NB4 (cell line): ENCODE data around the gene ZNF679.
"Not testable (repeated sequence)": the region's sequence is repeated elsewhere in the genome, so short reads cannot be mapped to it uniquely, and the experiment has no call there.

Experiments used
- DNase-seq: peaks from one replicate; pipeline ENCODE4 v3.0.0; 2010; ENCODE audit warnings: low read depth
- H3K4me3 ChIP-seq: one replicate; pipeline ENCODE4 v1.5.1; 2011; ENCODE audit warnings: mild to moderate bottlenecking, low read depth, low read length, moderate library complexity
- MYC ChIP-seq: IDR thresholded peaks from 2 replicates; pipeline ENCODE4 v1.6.1; 2011; ENCODE audit warnings: low read depth, low read length
- POLR2A ChIP-seq: IDR thresholded peaks from 2 replicates; pipeline ENCODE4 v1.6.1; 2011; ENCODE audit warnings: mild to moderate bottlenecking; ENCODE audit not compliant: insufficient read length; ENCODE audit errors: extremely low read depth
- TF ChIP-seq, protein P1 (sequence below): IDR thresholded peaks from one replicate; pipeline ENCODE4 v1.5.1; 2012; ENCODE audit warnings: low read depth, low read length
- TF ChIP-seq, protein P2 (sequence below): IDR thresholded peaks from 2 replicates; pipeline ENCODE4 v1.6.1; 2011; ENCODE audit warnings: low read depth, low read length

The ZNF679 gene

DNA sequence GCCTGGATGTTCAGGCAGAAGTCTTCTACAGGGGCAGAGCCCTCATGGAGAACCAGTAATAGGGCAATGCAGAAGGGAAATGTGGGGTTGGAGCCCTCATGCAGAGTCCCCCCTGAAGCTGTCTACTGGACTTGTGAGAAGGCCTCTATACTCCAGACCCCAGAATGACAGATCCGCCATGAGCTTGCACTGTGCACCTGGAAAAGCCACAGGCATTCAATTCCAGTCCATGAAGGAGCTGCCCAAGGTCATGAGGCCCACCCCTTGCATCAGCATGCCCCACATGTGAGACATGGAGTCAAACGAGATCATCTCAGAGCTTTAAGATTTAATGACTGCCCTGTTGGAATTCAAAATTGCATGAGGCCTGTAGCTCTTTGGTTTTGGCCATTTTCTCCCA lies 4.9 kb upstream of the ZNF679 start:
- no peak for DNase-seq
- TF ChIP-seq, protein P1, sequence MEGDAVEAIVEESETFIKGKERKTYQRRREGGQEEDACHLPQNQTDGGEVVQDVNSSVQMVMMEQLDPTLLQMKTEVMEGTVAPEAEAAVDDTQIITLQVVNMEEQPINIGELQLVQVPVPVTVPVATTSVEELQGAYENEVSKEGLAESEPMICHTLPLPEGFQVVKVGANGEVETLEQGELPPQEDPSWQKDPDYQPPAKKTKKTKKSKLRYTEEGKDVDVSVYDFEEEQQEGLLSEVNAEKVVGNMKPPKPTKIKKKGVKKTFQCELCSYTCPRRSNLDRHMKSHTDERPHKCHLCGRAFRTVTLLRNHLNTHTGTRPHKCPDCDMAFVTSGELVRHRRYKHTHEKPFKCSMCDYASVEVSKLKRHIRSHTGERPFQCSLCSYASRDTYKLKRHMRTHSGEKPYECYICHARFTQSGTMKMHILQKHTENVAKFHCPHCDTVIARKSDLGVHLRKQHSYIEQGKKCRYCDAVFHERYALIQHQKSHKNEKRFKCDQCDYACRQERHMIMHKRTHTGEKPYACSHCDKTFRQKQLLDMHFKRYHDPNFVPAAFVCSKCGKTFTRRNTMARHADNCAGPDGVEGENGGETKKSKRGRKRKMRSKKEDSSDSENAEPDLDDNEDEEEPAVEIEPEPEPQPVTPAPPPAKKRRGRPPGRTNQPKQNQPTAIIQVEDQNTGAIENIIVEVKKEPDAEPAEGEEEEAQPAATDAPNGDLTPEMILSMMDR, result no peak
- TF ChIP-seq MYC (no peak), POLR2A (no peak)
- no peak overlapping the region for H3K4me3 ChIP-seq

DNA sequence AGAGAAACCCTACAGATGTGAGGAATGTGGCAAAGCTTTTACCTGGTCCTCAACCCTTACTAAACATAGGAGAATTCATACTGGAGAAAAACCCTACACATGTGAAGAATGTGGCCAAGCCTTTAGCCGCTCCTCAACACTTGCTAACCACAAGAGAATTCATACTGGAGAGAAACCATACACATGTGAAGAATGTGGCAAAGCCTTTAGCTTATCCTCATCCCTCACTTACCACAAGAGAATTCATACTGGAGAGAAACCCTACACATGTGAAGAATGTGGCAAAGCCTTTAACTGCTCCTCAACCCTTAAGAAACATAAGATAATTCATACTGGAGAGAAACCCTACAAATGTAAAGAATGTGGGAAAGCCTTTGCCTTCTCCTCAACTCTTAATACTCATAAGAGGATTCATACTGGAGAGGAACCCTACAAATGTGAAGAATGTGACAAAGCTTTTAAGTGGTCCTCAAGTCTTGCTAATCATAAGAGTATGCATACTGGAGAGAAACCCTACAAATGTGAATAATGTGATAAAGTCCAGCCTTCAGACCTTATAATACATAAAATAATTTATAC lies 38.2 kb downstream of the ZNF679 start:
- no peak for DNase-seq
- H3K4me3 ChIP-seq, result no peak overlapping the region
- TF ChIP-seq POLR2A (no peak), MYC (no peak)
- TF ChIP-seq, protein P2, sequence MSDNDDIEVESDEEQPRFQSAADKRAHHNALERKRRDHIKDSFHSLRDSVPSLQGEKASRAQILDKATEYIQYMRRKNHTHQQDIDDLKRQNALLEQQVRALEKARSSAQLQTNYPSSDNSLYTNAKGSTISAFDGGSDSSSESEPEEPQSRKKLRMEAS, result no peak
- TF ChIP-seq, protein P1, result no peak

DNA sequence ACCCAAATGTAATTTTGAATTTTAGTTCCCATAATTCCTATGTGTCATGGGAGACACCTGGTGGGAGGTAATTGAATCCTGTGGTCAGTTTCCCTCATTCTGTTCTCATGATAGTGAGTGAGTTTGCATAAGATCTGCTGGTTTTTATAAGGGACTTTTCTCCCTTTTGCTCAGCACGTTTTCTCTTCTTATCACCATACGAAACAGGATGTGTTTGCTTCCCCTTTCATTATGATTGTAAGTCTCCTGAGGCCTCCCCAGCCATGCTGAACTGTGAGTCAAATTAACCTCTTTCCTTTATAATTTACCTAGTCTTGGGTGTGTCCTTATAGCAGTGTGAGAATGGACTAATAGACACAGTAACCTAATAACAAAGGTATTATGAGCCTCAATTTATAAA lies 49.4 kb downstream of the ZNF679 start:
- no peak for TF ChIP-seq MYC
- no peak for TF ChIP-seq POLR2A

DNA sequence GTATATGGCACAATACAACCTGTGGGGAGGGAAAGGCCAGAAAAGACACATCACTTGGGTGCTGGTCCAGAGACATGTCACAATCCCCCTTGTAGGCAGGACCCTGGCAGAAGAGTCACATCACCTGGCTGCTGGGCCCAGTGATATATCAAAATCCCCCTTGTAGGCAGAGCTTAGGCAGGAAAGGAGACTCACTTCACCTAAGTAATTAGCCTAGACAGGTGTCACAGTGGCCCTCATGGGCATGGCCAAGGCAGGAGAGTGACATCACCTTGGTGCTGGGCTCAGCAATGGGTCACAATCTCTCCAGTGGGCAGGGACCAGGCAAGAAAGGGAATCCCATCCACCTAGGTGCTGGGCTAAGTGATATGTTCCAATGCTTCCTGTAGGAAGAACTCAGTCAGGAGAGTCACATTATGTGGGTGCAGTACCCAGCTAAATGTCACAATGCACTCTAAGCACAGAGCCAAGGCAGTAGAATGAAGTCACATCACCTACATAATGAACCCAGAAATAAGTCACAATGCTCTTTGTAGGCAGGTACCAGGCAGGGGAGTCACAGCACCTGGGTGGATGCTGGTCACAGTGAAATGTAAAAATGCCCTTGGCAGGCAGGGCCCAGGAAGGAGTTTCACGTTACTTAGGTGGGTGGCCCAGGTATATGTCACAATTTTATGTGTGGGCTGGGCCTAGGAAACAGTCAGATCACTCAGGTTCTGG lies 66.6 kb downstream of the ZNF679 start:
- no peak overlapping the region for H3K4me3 ChIP-seq
- no peak for DNase-seq
- TF ChIP-seq, protein P1, result no peak
- TF ChIP-seq MYC (no peak), POLR2A (no peak)
- TF ChIP-seq, protein P2, result no peak

More for the DNA sequence above, 49.4 kb downstream of the ZNF679 start:
- H3K4me3 ChIP-seq, result no peak overlapping the region
- peak; percentile 40 for DNase-seq

DNA sequence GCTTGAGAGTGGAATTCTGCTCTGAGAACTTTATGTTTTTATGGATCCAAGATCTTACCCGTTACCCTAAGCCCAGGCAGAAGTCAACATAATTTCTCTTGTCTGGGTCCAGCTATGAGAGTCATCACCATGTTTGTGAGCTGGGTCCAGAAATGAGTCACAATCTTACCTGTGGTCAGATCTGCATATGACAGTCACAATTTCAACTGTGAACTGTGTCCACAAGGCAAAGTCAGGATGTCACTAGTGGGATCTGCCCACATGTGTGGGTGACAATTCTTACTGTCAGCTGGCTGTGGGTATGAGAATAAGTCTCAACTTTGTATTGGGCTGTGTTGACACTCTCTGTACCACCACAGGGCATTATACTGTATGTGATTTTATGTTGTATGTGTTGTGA lies 69.1 kb downstream of the ZNF679 start:
- not testable (repeated sequence) for H3K4me3 ChIP-seq, DNase-seq

DNA sequence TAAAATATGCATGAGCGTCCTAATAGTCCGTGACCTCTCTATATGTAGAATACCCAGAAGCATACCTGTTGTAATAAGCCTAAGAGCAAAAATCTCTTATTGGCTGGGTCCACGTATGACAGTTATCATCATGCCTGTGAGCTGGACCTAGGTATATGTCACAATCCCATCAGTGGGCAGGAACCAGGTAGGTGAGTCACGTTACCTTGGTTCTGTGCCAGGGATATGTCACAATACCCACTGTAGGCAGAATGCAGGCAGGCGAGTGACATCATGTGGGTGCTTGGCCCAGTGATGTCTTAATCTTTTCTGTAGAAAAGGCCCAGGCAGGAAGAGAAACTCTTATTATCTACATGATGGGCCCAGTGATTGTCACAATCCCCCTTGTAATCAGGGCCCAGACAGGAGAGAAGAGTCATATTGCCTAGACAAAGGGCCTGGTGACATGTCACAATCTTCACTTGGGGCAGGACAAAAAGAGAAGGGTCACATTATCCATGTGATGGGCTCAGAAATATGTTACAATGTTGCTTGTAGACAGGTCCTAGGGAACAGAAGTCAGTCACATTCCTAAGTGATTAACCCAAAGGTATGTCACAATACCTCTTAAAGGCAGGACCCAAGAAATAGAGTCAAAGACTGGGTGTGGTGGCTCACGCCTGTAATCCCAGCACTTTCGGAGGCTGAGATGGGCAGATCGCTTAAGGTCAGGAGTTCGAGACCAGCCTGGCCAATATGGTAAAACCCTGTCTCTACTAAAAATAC lies 72.5 kb downstream of the ZNF679 start:
- no peak overlapping the region for H3K4me3 ChIP-seq
- TF ChIP-seq MYC (no peak), POLR2A (no peak)
- TF ChIP-seq, protein P1, result no peak
- TF ChIP-seq, protein P2, result no peak
- no peak for DNase-seq
